ENCODE results near the gene CCDC90B. TPM values are rescaled to one million over a fixed set of nuclear protein-coding genes. Genes with fewer than 3 reads are reported as not detected.

The CCDC90B gene
- total RNA-seq, 3 donors from 2014 or later = 26.6 to 38.3 (median 26.6) TPM

DNA sequence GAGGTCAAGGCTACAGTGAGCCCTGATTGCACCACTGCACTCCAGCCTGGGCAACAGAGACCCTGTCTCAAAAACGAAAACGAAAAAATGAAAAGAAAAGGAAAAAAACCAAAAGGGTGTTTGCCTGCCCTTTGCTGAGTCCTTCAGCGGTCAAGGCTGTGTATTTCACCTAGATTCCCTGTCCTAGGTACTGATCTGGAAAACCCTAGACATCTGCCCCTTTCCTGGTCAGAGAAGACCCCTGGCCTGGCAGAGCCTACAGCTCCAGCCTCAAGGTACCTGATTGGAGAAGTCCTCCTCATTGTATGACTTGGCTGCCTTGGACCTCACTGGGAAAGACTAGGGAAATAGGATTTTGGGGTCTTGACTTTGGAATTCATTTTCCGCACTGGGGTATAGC, 8.0 kb upstream of the CCDC90B start:
- H3K4me3 ChIP-seq = no peak overlapping the region
- TF ChIP-seq, protein P1, sequence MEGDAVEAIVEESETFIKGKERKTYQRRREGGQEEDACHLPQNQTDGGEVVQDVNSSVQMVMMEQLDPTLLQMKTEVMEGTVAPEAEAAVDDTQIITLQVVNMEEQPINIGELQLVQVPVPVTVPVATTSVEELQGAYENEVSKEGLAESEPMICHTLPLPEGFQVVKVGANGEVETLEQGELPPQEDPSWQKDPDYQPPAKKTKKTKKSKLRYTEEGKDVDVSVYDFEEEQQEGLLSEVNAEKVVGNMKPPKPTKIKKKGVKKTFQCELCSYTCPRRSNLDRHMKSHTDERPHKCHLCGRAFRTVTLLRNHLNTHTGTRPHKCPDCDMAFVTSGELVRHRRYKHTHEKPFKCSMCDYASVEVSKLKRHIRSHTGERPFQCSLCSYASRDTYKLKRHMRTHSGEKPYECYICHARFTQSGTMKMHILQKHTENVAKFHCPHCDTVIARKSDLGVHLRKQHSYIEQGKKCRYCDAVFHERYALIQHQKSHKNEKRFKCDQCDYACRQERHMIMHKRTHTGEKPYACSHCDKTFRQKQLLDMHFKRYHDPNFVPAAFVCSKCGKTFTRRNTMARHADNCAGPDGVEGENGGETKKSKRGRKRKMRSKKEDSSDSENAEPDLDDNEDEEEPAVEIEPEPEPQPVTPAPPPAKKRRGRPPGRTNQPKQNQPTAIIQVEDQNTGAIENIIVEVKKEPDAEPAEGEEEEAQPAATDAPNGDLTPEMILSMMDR (IDR thresholded peaks at IDR 0.05) = no peak
- no peaks in the 10 kb centered on the region for H3K9me3 ChIP-seq
- DNase-seq (no peak), ATAC-seq (no peak)
- H3K36me3 ChIP-seq (ENCODE audit: low read depth) = no peaks in the 10 kb centered on the region
- intact Hi-C loops (cut with DNase I, micrococcal nuclease) = loop anchor here (5.0 to 10.0 kb wide), 3 partner anchors 431 to 528 kb away; no protein-coding TSS in a partner anchor
- H3K4me1 ChIP-seq (ENCODE audit: low read depth) = no peaks in the 10 kb centered on the region

DNA sequence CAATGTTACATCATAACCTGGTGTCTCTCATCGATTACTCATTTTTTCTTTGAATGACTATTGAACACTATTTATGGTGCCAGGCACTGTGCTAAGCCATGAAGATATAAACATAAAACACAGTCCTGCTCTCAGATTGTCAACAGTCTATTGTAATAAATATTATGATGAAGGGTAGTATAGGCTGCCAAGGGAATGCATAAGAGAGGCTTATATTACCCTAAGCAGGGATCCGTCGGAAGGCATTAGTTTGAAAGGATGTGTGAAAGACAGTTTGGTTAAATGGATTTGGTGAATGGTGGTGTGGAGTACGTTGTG, 7.2 kb upstream of the CCDC90B start:
- ATAC-seq = no peak
- TF ChIP-seq, protein P1 (IDR thresholded peaks at IDR 0.05) = no peak

DNA sequence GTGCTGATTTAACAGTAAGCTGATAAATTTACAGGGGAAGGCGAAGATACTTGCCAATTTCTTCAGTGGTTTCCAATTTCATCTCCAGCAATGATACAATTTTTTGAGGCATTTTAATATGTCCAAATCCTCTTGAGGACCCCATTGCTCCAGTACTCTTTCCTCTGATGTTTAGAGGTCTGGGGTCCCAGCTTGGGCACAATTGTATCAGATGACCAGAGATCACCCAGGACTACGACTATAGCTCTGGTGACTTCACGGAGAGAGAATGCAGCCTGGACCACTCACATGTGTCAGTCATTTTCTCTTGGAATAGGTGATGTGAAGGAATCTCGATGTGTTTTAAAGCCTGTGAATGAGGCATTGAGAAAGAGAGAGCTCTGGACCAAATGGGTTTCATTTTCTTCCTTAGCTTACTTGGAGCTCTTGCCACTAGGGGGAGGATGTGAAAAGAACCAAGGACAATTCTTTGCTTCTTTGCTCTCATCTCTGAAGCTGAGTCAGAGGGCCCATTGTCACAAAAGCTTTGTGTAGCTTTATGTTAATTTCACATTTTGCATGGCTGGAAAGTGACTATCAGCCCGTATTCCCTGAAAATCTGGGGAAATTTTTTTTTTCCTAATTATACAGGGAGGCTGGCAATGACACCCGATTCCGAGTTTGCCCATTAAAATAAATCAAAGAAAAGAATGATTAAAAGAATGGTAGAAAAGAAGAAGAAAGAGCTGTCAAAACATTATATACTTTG, 6.7 kb upstream of the CCDC90B start:
- peak in 1 of 3 donors; percentile 61 for DNase-seq
- Histone ChIP-seq H3K4me1 (ENCODE audit: low read depth) (no peaks in the 10 kb centered on the region), H3K9me3 (no peaks in the 10 kb centered on the region), H3K36me3 (ENCODE audit: low read depth) (no peaks in the 10 kb centered on the region), H3K4me3 (no peak overlapping the region)
- ATAC-seq = peak; percentile 57
- intact Hi-C loops (cut with DNase I, micrococcal nuclease) = loop anchor here (5.0 to 10.0 kb wide), 3 partner anchors 432 to 529 kb away; no protein-coding TSS in a partner anchor
- TF ChIP-seq, protein P1 (IDR thresholded peaks at IDR 0.05) = peak; percentile 21

More for the DNA sequence above, 7.2 kb upstream of the CCDC90B start:
- Histone ChIP-seq H3K9me3 (no peaks in the 10 kb centered on the region), H3K36me3 (ENCODE audit: low read depth) (no peaks in the 10 kb centered on the region), H3K4me1 (ENCODE audit: low read depth) (no peaks in the 10 kb centered on the region), H3K4me3 (no peak overlapping the region)
- no peak for DNase-seq
- intact Hi-C loops (cut with DNase I, micrococcal nuclease) = loop anchor here (5.0 to 10.0 kb wide), 3 partner anchors 431 to 529 kb away; no protein-coding TSS in a partner anchor

DNA sequence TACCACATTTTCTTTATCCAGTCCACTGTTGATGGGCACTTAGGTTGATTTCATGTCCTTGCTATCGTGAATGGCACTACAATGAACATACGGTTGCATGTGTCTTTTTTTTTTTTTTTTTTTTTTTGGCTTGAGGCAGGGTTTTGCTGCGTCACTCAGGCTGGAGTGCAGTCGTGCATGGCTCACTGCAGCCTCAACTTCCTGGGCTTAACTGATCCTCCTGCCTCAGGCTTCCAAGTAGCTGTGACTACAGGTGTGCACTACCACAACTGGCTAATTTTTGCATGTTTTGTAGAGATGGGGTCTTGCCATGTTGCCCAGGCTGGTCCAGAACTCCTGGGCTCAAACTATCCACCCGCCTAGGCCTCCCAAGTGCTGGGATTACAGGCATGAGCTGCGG, 1.5 kb upstream of the CCDC90B start:
- H3K36me3 ChIP-seq (ENCODE audit: low read depth) = no peaks in the 10 kb centered on the region
- H3K4me1 ChIP-seq (ENCODE audit: low read depth) = peaks cover 8% of the 10 kb centered on the region
- intact Hi-C loops (cut with DNase I, micrococcal nuclease) = no loop called here
- no peaks in the 10 kb centered on the region for H3K9me3 ChIP-seq
- TF ChIP-seq, protein P1 (IDR thresholded peaks at IDR 0.05) = no peak
- no peak for ATAC-seq
- H3K4me3 ChIP-seq = no peak overlapping the region
- no peak for DNase-seq

DNA sequence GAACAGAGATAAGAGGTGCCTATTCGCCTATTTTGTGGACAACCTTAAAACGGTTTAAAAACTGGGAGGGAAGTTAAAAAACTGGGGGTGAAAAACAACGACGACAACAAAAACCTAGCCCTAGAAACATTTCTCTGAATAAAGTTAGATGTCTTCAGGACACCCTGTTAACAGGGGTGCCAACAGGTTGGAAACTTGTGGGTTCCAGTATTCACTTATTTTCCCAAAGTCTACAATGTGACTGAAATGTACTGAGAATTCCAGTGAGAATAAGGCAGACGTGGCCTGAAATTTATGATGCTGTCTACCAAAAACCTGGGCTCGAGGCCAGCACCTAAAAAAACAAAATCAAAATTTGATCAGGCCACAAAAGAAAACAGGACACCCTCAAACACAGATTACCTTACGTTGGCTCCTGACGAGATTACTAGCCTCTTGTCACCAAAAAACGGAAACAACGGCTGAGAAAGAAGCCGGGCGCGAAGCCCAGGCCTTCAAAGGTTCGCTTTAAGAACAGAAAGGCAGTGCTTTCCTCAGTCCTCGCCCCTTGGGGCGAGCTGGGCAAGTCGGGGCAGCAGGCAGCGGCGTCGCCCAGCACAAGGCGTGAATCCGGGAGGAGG, 906 bp downstream of the CCDC90B start:
- intact Hi-C loops (cut with DNase I, micrococcal nuclease) = no loop called here
- ATAC-seq = peak; percentile 74
- H3K4me1 ChIP-seq (ENCODE audit: low read depth) = peaks cover 8% of the 10 kb centered on the region

More for the DNA sequence above, 906 bp downstream of the CCDC90B start:
- TF ChIP-seq, protein P1 (IDR thresholded peaks at IDR 0.05) = no peak
- H3K4me3 ChIP-seq = peak overlapping the region; percentile 87
- DNase-seq = no peak
- no peaks in the 10 kb centered on the region for H3K36me3 ChIP-seq (ENCODE audit: low read depth)
- no peaks in the 10 kb centered on the region for H3K9me3 ChIP-seq
